Measurements from ENCODE around the gene SH3RF2.

The SH3RF2 gene

DNA sequence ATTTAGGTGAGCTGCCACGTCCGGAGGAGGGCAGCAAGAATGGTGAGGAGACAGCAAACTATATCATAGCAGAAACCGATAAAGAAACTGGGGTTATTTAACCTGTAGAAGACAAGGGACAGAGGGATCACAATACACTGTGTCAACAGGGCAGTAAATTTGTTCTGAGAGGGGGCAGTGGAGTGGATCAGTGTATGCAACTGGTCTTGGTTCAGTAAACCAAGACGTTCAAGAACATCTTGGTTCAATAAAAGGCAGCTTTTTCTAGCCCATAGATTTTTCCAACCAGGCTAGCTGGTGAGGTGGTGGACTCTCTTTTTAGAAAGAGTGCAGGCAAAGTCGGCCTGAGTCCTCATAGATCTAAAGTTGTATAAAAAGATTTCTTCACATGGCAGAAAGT, 113.7 kb downstream of the SH3RF2 start:
- DNase-seq = no peak

DNA sequence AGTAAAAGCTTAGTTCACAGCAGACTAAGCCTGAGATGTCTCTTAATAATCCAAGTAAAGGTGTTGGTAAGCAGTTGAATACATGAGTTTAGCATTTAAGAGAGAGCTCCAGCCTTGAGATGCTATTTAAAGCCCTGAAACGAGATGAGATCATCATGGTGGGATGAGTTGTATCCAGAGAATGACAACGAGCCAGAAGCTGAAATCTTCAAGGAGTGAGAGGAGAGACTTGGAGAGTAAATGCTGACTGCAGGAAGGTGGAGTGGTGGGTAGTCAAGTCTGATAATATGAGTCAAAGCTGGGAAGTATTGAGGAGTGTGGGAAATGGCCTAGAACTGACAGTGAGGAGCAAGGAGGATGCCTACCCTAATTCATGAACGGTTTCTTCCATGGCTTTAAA, 115.3 kb downstream of the SH3RF2 start:
- DNase-seq = no peak

DNA sequence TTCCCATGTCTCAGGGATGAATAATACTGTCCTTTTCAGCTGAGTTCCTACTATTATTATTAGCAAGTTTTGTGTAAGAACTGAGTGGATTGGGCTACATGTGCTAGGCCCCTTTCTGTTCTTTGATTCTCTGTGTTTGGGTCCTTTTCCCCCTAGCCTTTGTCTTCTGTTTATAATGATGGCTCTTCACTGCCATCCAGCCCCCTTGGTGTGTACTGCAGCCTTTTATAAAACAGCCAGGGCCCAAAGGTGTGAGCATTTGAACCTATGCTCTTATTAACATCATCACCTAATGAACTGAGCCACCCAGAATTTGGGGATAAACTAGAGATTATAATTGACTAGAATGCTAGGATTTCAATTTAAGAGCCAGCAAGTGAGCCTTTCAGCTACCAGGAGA, 116.4 kb downstream of the SH3RF2 start:
- DNase-seq = no peak

DNA sequence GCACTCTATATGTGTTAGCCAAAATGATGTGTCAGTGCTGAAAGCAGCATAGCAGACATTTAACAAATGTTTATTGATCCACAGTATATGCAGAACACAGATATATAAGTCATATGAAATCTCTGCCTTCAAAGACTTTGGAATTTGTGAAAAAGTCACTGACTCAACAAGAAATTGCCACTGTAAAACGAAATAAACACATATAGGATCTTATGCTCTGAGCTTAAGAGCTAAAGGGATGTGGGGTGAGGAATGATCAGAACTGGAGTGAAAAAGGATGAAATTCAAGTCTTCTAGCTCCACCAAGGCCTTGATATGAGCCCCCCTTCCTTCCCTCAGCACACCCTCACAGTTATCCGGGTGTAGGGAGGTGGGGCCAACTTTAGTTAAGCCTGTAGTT, 119.1 kb downstream of the SH3RF2 start:
- no peak for DNase-seq

DNA sequence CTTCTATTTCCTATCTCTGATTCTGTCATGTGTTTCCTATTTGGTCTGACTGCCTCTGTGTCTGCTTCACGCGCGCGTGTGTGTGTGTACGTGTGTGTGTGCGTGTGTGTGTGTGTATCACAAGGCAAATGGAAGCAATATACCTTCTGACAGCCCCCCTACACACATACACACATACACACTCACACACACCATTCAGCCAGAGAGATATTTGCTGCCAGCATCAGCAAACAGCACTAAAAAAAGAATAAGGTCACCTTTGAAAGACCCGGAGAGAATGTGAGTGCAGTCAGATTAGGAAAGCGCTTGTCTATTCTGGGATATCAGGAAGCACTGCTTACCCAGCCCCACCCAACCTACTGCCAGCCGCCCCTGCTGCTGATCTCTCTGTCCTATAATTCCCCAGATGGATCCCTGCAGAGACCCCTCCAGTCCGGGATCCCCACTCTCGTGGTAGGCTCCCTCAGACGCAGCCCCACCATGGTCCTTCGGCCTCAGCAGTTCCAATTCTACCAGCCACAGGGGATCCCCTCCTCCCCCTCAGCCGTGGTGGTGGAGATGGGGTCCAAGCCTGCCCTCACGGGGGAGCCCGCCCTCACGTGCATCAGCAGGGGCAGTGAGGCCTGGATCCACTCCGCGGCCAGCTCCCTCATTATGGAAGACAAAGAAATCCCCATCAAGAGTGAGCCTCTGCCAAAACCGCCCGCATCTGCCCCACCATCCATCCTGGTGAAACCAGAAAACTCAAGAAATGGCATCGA, 123.3 kb downstream of the SH3RF2 start:
- DNase-seq = no peak

DNA sequence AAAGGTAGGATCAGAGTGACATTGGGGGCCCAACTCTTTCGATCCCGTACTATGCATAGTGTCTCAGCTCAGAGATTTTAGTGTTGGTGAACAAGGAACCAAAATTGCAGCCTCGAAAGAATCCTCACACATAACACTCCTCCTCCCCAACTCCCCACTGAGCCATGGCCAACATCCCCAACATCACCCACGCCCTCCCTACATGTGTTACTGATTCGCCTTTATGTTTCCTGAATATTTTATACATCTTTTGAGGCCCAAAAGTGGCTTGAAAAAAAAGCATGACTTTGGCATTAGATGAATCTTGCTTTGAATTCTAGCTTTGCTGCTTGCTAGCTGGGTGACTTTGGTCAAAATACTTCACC, 123.8 kb downstream of the SH3RF2 start:
- no peak for DNase-seq

DNA sequence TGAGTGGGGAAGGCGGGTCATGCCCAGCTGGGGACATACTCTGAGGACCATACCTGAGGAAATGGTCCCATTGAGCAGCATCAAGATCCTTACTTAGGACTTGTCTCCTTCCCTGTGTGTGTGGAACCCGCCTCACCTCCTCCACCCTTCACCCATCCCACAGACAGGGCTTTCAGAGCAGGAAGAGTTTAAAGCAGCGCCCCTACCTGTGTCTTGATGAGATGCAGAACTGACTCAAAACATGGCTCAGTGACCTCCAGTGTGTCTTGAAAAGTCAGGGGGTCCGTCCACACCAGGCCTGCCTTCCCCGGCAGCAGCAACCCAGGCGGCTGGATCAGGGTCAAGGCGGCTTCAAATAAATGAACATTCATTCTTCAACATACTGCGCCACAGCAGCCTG, 130.6 kb downstream of the SH3RF2 start:
- DNase-seq = no peak

DNA sequence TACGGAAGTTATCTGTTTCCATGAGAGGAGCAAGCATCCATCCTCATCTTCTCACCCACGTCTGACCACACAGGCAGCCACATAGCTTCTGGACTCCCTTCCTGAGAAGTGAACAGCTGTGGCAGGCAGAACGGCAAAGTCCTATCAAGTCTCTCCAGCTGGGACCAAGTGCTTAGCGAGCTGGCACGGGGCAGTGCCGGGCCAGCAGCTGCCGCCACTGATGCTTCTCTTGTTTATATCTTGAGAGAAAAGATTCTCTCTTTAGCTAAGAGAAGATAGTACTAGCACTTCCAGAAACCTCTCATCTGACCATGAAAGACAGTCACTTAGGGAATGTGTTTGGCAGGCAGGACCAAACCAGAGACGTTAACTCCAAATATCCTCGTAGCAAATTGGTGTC, 131.8 kb downstream of the SH3RF2 start:
- DNase-seq = no peak

DNA sequence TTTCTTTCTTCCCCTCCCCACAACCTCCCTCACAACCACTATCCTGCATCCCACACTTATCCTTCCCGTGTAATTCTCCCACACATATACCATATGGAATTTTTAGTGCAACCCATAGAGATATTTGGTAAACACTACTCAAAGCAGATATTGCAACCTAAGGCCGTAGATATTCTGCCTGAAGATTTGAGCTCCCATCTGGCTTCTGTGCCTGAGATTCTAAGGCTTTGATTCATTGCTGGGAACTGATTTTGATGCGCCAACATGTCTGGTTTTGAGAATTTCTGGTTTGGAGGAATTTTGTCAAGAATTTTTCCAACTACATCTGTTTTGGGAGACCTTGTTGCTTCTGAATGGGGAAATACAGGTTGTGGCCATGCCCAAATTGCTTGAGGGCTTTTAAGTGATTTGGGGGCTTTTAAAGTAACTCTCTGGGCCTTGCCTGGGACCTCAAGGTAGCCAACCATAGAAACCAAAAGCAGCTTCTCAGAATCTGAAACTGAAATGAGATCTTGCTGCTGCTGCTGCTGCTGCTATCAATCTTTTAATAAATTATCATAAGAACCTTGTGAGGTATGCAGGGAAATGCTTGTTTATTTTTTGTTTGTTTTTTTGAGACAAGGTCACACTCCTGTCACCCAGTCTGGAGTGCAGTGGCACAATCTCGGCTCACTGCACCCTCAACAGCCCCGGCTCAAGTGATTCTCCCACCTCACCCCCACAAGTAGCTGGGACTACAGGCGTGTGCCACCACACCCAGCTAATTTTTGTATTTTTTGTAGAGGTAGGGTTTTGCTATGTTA, 132.8 kb downstream of the SH3RF2 start:
- no peak for DNase-seq

DNA sequence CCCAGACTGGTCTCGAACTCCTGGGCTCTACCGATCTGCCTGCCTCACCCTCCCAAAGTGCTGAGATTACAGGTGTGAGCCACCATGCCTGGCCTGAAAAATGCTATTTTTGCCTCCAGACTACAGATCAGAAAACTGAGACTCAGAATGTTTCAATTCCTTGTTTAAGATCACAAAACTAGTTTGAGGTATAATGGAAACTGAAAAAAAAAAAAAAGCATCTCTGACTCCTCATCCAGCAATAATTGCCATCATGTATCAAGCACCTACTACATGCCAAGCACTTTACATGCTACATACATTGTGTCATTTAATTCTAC, 133.4 kb downstream of the SH3RF2 start:
- DNase-seq = no peak

DNA sequence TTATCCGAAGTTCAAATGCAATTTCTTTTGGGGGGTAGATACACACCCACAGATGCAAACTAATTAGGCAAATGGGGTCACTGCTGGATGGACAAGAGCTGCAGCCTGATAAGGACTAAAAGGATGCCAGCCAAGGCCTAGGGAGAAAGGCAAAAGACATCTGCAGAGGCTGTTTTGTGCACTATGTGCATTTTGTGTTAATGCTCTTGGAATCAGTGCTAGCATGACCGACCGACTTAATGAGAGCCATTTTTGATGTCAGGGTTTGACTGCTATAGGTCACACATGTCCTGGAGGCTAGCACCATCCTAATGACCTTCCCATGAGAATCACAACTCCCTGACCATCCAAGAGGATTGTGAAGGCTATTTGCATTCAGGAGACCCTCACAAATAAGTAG, 134.4 kb downstream of the SH3RF2 start:
- no peak for DNase-seq

DNA sequence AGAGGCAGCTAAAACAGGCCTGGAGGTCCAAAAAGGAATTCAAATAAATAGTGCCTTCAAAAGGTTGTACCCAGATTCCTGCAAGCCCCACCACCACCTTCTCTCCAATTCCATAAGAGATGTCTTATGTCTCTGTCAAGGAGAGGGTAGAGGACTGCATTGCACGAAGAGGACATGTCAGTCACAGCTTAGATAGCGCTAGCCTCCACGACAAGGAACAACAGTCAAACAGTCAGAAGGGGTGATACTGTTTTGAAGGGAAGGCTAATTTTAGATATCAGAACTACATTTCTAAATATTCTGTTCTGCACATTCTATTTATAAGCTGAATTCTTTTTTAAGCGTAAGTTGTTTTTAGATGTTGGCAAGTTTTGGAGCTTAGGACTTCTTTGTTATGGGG, 134.8 kb downstream of the SH3RF2 start:
- no peak for DNase-seq

DNA sequence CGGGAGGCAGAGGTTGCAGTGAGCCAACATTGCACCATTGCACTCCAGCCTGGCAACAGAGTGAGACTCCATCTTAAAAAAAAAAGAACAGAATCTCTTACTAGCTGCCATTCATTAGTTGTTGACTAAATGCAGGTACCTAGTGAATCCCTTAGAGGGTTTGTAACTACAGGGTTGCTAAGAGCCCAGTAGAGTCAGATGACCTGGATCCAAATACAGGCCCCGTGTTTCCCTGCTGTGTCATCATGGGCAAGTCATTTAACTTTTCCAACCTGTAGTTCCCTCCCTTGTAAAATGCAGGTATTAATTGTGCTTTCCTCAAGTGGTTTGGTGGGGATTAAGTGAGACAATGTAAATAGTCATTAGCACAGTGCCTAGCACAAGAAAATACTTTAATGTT, 136.2 kb downstream of the SH3RF2 start:
- no peak for DNase-seq

DNA sequence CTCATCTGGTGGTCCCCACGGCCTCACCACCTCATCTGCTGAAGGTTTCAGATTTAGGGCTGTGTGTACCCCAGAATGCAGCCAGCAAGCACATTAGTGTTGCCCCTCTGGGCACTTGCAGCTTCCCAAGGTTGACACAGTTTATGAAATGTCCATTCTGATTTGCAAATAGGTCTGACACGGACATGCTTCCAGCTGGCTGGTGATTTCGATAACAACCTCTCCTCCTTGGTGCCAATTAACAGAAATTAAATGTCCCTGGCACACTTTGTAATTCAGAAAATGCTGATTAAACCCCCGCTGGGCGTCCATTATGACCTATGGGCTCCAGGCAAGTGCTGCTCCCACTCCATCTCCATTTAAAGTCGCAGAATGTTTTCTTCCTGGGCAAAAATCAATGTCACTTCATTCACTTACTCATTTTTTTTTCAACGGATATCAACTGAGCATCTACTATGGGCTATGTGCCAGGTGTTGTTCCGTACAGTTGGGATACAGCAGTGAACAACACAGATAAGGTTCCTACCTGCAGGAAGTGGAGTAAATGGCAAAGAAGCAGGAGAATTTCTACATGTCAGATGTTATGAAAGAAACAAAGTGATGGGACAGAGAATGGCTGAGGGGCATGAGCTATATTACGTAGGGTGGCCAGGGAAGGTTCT, 137.0 kb downstream of the SH3RF2 start:
- no peak for DNase-seq

DNA sequence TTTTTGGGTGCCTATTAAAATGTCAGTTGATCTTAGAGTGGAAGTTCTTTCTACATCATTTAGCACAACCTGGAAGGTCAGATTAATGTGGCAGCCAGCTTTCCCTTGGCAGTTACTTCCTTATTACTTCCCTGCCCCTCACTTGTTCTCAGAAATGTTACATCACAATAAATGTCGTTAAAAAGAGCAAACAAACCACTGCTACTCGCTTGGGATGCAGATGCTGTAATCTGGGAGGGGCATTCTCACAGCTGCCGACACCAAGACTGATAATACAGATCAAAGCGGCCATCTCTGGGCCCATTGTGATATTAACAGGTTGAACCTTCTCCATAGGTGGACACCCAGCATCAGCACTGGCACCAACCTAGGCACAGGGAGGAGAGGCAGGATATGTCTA, 139.7 kb downstream of the SH3RF2 start:
- no peak for DNase-seq

DNA sequence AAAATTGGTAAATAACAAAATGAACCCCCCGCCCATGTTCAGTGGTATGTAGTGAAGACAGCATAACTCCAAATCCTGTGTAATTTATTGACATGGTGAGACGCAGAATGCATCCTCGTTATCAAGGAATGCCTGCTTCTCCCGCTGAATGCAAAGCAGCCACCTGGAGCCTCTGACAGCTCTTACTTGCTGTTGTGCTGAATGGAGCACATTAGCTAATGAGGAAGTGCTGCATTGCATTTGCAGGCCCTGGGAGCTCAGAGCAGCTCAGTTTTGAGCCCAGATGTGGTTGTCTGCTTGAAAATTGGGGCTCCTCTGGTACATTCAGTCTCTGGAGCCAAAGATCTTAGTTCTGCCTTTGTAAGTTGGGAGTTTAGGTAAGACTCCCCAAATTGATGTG, 140.1 kb downstream of the SH3RF2 start:
- no peak for DNase-seq

DNA sequence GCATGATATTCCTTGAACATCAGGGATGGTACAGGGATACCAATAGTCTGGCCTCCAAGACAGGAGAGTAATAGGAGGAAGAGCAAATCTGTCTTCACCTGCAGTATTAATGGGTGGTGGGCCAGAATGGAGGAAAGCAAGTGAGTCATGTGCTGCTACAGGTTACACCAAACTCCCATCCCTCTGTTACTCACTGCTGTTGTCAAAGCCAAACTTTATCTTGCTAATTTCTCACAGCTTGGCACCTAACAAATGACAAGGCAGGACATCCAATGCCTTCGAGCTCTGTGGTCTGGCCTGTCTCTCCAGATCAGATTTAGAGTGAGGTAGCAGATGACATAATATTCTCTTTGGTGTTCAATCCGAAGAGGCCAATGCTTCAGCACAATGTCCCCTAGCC, 142.2 kb downstream of the SH3RF2 start:
- DNase-seq = no peak

DNA sequence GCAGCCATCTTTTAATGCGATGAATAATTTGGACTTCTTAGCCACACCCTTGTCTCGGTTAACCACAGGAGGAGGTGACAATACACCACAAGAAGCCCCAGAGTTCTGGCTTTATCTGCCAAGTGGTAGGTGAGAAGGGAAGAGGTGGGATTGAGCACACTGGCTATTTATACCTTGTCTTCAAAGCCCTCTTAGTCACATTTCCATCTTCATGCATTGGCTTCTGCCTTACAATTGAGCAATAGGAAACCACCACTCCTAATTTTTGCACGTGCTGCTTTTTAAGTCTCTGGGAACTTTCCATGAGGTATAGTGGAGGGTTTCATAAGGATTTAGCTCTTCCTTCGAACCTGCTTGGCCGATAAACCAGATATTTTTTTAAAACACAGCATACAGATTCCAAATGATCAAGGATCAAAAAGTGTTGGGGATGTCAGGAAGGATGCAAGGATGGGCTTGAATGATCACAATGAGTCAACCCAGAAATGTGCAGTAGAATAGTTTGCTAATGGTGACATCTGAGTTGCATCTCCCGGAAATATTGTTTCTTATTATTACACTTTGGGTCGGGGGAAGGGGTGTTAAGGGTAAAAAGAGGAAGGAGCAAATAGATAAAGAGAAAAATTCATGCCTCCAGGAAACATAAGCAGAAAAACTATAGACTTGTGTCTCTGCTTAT, 143.5 kb downstream of the SH3RF2 start:
- no peak for DNase-seq

DNA sequence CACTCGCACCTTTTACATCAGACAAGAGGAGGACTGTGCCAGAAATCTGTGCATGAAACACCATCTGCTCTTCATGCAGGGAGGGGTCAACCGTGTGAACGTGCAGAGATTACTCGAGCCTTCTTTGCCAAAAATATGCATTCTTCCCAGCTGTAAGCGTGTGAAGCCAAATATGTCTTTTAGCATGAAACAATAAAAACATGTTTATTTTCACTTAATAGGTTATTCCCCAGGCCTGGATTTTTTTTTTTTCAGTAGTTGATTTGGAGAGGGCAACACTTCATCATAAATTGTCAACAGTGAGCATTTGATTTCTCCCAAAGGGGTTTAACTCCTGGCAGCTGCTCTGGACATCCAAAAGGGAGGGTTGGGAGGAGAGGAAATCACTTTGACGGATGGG, 145.2 kb downstream of the SH3RF2 start:
- DNase-seq = no peak

DNA sequence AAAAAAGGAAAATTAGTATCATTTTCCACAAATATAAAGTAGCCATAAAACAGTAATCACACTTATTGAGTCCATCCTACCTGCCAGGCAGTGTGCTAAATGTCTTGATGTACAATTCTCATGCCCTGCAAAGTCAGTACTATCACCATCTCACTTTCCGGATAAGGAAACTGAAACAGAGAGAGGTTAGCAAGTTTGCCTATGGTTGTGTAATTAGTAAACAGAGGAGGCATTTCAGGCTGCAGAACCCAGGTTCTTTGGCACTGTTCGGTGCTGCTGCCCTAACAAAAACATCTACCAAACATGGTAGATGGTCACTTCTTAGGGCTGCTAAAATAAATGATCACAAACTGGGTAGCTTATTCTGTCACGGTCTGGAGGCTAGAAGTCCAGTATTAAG, 146.4 kb downstream of the SH3RF2 start:
- DNase-seq = no peak

DNA sequence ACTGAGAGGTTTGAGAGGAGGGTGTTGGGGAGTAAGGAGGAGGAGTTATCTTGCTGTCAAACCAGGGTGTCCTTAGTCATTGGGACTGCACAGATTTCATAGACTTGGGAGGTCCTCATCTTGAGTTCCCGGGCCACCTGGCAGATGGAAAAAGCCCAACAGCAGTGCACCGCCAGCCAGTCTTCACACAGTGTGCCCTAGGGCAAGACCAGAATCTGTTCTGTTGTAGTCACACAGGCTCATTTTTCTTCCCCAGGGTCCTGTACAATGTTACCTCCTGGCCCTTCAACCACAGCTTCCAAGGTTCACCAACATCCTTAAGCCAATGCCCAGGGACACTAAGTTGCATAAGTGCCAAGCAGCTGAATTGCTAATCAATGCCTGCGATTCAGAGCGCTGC, 148.0 kb downstream of the SH3RF2 start:
- no peak for DNase-seq

DNA sequence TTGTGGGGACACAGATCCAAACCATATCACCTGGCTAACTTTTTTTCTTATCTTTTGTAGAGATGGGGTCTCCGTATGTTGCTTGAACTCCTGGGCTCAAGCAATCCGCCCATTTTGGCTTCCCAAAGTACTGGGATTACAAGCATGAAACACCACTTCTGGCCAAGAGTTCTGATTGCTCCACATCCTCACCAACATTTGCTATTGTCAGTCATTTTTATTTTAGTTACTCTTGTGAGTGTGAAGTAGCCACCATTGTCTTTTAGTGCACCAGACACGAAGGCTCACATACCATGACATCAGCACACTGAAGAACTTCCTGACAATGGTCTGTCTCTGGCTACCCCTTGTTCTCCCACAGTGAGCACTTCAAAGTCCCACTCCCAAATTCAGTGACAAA, 151.7 kb downstream of the SH3RF2 start:
- DNase-seq = no peak

DNA sequence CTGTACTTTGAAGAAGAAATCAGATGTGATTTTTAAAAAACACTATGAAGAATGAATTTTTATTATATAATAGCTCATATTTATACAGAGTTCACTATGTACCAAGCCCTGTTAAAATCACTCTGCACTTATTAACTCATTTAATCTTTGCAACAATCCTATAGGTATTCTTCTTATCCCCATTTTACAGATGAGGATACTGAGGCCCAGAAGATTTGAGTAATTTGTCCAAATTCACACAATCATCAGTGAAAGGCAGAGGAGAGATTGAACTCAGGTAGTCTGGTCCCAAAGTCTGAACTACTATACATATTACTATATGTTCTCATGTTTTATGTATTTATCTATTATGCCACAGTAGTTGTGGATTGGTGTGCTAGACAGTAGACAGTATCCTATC, 152.9 kb downstream of the SH3RF2 start:
- DNase-seq = no peak

DNA sequence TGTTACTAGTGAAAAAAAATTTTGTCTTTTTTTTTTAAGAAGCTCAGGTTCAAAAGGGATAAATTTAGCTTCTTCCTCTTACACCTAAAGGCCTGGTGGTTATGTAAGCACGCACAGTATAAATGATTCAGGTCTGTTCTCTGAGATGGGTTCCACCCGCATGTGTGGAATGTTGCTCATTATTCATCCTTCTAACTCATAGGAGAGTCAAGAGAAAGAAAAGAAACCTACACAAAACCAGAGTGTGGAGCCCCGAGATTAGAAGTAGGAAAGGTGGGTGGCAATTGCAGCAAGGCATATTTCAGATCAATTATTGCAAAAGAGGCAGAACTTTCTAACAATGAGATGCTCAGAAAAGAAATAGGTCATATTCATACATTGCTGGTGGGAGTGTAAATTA, 155.5 kb downstream of the SH3RF2 start:
- DNase-seq = no peak
